Suprapubic skin (tissue), 4 donors: ENCODE measurements around the gene UHRF1.

Experiments used
- POLR2A ChIP-seq, 2 donors: fragments of 450-650 bp; IDR thresholded peaks; one replicate each; pipeline ENCODE4 v1.6.1; 2017; ENCODE audit warnings: antibody characterized with exemption in 2 of 2, mild to moderate bottlenecking in 2 of 2, moderate library complexity in 2 of 2
- POLR2AphosphoS5 ChIP-seq, 3 donors: sonication (generic); formaldehyde crosslinking; IDR thresholded peaks; one replicate each; pipeline ENCODE4 v1.6.1; 2017; ENCODE audit warnings: antibody characterized with exemption in 3 of 3
- TF ChIP-seq, protein P1 (sequence below), 2 donors: fragments of 200-600 bp in 1 of 2; fragments of 450-650 bp in 1 of 2; sonication (generic) in 1 of 2; IDR thresholded peaks; one replicate each; pipeline ENCODE4 v1.5.1; 2016 to 2019; ENCODE audit warnings: antibody characterized with exemption in 2 of 2, mild to moderate bottlenecking in 1 of 2, moderate library complexity in 1 of 2

- TF ChIP-seq, protein P1, sequence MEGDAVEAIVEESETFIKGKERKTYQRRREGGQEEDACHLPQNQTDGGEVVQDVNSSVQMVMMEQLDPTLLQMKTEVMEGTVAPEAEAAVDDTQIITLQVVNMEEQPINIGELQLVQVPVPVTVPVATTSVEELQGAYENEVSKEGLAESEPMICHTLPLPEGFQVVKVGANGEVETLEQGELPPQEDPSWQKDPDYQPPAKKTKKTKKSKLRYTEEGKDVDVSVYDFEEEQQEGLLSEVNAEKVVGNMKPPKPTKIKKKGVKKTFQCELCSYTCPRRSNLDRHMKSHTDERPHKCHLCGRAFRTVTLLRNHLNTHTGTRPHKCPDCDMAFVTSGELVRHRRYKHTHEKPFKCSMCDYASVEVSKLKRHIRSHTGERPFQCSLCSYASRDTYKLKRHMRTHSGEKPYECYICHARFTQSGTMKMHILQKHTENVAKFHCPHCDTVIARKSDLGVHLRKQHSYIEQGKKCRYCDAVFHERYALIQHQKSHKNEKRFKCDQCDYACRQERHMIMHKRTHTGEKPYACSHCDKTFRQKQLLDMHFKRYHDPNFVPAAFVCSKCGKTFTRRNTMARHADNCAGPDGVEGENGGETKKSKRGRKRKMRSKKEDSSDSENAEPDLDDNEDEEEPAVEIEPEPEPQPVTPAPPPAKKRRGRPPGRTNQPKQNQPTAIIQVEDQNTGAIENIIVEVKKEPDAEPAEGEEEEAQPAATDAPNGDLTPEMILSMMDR (IDR thresholded peaks at IDR 0.05), result no peak
- no peak for TF ChIP-seq POLR2AphosphoS5 (IDR thresholded peaks at IDR 0.05)
- no peak for TF ChIP-seq POLR2A (IDR thresholded peaks at IDR 0.05)
Observed at GRCh38 chr19:4879041-4879440, 30.3 kb upstream of the UHRF1 start.
